ENCODE measurements around the gene QRFP.
A peak's percentile ranks its signal among the peaks of the same experiment; 100 is the strongest.

Gene QRFP

GRCh38 chr9:130896233-130897014 lies at the start of gene QRFP:
Gene QRFP (minus strand): TSS chr9:130896812. CDS start chr9:130893838, 2,974 bp downstream.
- no peak for DNase-seq (ENCODE audit: low read depth)

GRCh38 chr9:130945173-130945572 lies 48.6 kb upstream of the QRFP start:
- DNase-seq (ENCODE audit: low read depth), result no peak

GRCh38 chr9:130944510-130945058 lies 48.0 kb upstream of the QRFP start:
- no peak for DNase-seq (ENCODE audit: low read depth)

- no peak for DNase-seq (ENCODE audit: low read depth)
Measured at GRCh38 chr9:130943777-130944176, 47.2 kb upstream of the QRFP start.

- DNase-seq (ENCODE audit: low read depth), result no peak
Measured at GRCh38 chr9:130943221-130943620, 46.6 kb upstream of the QRFP start.

- DNase-seq (ENCODE audit: low read depth), result no peak
Measured at GRCh38 chr9:130942679-130943078, 46.1 kb upstream of the QRFP start.

GRCh38 chr9:130942084-130942483 lies 45.5 kb upstream of the QRFP start:
- no peak for DNase-seq (ENCODE audit: low read depth)

GRCh38 chr9:130940693-130941576 lies 44.3 kb upstream of the QRFP start:
- DNase-seq (ENCODE audit: low read depth), result peak; percentile 55

- no peak for DNase-seq (ENCODE audit: low read depth)
Measured at GRCh38 chr9:130940027-130940549, 43.5 kb upstream of the QRFP start.

GRCh38 chr9:130939405-130940026 lies 42.9 kb upstream of the QRFP start:
- DNase-seq (ENCODE audit: low read depth), result no peak

GRCh38 chr9:130938652-130939404 lies 42.2 kb upstream of the QRFP start, which contains the start of gene FIBCD1:
Gene FIBCD1 (minus strand): TSS chr9:130939247. CDS start chr9:130938607, 640 bp downstream.
- DNase-seq (ENCODE audit: low read depth), result no peak

- no peak for DNase-seq (ENCODE audit: low read depth)
Measured at GRCh38 chr9:130938184-130938651, 41.6 kb upstream of the QRFP start.

- DNase-seq (ENCODE audit: low read depth), result no peak
Measured at GRCh38 chr9:130937146-130938076, 40.8 kb upstream of the QRFP start.

GRCh38 chr9:130936285-130937117 lies 39.9 kb upstream of the QRFP start:
- no peak for DNase-seq (ENCODE audit: low read depth)

GRCh38 chr9:130935648-130936271 lies 39.1 kb upstream of the QRFP start:
- DNase-seq (ENCODE audit: low read depth), result no peak

- DNase-seq (ENCODE audit: low read depth), result no peak
Measured at GRCh38 chr9:130934702-130935647, 38.4 kb upstream of the QRFP start.

- no peak for DNase-seq (ENCODE audit: low read depth)
Measured at GRCh38 chr9:130934246-130934645, 37.6 kb upstream of the QRFP start.

Measured in stimulated activated CD8-positive, alpha-beta memory T cell treated with anti-CD3 and anti-CD28 coated beads, Interleukin-12 subunit alpha, Interleukin-12 subunit beta, amount 100 ng/mL, for 4 hours (primary cell).